Astrocyte (in vitro differentiated cells and primary cell): ENCODE measurements around the gene LATS2.

Experiments used
- CTCF ChIP-seq: IDR thresholded peaks from 2 replicates; pipeline ENCODE4 v1.5.1; 2011; ENCODE audit warnings: low read depth, mild to moderate bottlenecking, inconsistent platforms, low read length, moderate library complexity; ENCODE audit not compliant: insufficient read depth
- EZH2 ChIP-seq: IDR thresholded peaks from 2 replicates; pipeline ENCODE4 v1.6.1; 2012; ENCODE audit warnings: mild to moderate bottlenecking, low read length, inconsistent platforms; ENCODE audit not compliant: insufficient read depth

DNA sequence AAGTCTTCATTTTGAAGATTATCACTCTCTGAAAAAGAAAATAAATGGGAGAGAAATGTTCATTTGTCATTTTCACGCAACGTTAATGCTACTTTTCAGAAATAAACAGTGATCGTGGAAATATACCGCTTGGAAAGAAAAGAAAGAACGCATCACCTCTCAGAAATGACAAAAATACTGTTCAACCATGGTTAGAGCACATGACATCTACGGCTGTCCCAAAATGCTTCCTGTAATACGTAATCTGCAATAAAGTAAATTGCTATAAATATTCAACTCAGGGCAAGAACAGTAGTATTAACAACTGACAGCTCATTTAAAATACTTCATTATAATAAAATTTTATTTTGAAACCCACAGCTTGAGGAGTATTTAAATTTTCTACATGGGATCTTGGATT lies 15.2 kb downstream of the LATS2 start:
- TF ChIP-seq CTCF = no peak
- no peak for TF ChIP-seq EZH2
